Ramos (cell line): Measurements from ENCODE around the gene HNMT.
"Not testable (repeated sequence)": the region's sequence is repeated elsewhere in the genome, so short reads cannot be mapped to it uniquely, and the experiment has no call there.

ENCODE experiments used
- in situ Hi-C: fragments of 300-500 bp; cut with MboI; formaldehyde crosslinking; loops from one replicate; pipeline ENCODE4 v1.14.3; 2022; ENCODE audit warnings: low sequenced_read_pairs; ENCODE audit not compliant: unreplicated experiment

The HNMT gene

DNA sequence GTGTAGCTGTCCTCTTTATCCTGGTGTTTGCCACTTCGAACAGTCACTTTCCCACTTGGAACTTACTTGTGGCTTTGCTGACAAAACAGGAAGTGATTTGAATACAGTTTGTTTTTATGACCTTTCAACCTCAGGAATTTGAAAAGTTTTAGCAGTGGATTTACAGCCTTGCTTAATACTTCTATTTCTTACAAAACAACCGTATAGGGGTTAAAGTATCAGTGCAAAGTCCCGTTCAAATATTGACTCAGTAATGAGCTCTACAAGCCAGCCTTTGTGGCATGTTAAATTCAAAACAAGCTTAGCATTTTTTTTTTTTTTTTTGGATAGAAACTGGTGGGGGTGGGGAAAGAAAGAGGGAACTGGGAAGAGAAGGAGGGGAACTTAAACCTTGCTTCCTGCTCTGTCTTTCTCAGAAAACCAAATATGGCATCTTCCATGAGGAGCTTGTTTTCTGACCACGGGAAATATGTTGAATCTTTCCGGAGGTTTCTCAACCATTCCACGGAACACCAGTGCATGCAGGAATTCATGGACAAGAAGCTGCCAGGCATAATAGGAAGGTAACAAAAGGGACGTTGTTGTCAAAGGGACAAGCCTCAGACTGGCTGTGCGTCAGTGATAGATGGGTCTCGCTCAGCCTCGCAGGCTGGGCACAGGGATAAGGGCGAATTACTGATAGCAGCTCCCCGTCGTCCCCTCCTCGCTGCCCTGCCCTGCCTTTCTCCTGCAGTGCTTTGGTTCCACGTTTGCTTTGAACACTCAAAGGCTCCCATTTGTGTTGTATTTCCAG lies at the start of gene HNMT:
TSS of gene HNMT (plus strand) at position 408 of the 793 bp plus-strand sequence. CDS start at position 427, 19 bp downstream.
- in situ Hi-C loops: no loop called here

DNA sequence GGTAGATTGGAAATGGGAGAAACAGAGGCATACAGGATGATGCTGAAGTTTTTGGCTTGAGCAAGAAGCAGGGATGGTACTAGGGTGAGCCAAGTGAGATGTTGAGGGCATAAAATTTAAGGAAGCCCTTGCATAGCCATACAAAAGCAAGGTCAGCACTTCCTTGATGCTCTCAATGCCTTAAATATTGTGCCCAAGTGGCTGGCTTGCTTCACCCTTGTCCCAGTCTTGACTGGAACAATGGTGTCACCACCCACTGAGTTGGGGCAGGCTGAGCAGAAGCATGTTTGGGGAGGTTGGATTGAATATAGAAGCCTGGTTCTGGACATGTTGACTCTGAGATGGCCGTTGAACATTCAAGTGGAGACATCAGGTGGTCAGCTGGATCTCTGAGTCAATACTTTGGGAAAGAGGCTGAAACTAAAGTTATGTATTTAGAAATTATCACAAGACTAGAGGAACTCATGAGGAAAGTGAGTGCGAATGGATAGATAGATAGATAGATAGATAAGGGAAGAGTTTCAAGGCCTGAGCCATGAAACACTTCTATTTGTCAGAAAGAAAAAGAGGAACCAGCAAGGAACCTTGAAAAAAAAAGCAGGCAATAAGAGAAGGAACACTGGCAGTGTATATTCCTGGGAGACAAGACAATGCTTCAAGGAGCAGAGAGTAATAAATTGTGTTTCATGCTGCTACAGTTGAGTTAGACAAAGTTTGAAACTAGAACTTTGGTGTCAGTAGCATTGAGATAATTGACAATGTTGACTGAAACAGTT lies 43.0 kb upstream of the HNMT start:
- in situ Hi-C loops: no loop called here

DNA sequence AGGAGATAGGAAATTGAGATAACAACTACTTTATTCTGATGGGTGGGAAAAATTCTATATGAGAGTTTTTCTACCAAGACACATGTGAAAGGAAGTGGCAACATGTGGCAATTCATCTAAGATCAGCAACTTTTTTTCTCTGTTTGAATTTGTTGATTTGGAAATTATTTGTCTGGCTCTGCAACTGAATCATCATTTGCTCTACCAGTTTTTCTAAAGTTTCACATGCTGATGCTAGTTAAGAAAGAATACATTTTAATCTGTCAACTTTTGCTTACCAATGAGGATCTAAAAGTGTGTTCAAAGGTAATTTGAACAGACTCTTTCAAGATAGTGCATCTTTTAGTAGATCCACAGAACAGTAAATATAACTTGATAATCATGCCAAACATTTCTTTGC lies 42.1 kb upstream of the HNMT start:
- in situ Hi-C loops: not testable (repeated sequence)

DNA sequence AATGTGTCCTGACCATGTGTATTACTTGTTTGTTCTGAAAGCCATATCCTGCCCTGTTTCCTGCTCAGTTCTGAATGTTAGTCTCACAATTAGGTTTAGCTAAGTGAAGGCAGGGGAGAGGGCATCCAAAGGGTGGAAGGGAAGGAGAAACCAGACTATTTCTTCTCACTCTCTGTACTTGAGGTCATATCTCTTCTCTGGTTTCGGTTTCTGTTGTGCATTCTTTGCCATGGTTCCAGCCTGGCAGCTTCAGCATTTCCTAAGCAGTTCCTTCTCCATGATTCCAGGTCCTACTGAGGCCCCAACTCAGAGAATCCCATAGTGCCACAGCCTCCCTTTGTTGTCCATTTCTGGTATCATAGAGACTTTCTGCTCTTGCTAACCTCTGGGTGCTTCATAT lies 40.3 kb upstream of the HNMT start:
- in situ Hi-C loops: no loop called here

DNA sequence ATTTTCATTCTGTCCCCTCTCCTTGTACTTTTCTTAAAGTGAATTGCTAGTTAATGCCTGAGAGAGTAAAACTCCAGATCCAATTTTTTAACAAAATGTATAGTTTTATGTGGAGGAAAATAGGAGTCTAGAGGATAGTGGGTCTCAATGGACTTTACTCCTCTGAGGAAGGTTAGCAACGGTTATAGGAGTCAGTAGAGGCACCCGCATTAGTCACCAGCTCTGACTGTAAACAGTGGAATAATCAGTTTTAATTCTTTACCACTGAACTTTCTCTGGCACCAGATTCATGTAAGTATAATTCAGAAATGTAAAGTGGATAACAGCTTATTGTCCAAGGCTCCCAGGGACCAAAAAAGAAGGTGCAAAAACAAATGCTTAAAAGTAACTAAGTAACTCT lies 38.7 kb upstream of the HNMT start:
- in situ Hi-C loops: loop anchor here (25.0 kb wide), 1 partner anchor 862 kb away; the partner anchor contains the start of gene NXPH2

DNA sequence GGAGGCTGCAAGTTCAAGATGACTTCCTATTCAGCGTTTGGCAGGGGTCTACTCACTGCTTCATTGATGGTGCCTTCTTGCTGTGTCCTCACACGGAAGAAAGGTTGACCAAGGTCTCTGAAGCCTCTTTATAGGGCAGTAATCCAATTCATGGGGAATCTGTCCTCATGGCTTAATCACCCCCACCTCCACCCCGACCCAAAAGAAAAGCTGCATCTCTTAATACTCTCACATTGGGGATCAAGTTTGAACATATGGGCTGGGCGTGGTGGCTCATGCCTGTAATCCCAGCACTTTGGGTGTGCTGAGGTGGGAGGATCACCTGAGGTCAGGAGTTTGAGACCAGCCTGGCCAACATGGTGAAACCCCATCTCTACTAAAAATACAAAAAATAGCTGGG lies 36.4 kb upstream of the HNMT start:
- in situ Hi-C loops: loop anchor here (25.0 kb wide), 1 partner anchor 859 kb away; the partner anchor contains the start of gene NXPH2

DNA sequence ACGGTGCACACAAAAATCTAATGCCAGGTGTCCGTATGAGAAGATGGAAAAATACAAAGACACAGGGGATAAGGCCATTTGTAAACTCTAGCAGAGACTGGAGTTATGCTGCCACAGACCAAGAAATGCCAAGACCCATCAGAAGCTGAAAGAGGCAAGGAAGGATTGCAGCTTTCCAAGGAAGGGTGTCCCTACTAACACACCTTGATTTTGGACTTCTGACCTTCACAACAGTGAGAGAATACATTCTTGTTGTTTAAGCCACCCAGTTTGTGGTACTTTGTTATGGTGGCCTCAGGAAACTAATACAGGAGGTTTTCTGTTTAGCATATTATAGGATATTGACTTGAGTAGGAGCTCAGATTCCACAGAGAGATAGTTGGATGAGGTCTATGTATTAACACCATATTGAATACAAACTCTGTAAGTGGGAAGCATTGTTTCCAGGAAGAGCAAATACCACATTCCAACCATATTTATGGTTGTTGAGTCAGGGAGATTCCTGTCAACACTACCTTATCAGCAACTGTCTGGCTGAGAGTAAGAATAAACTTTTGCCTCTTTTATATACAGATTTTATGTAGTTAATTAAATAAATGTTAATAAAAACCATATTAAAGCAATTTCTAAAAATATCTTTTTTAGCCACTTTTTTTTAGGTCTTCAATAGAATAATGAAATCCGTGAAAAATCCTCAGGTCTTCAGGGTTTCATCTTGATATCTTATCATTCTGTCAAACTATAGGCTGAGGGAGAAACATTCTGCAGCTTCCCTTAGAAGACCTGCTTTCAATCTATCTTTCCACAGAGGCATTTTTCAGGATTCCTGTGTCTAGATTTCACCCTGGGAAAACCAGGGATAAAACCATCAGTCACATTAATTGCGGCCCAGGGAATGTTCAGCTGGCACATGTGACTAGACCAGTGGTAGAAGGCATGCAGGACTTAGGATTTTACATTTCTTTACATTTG lies 35.4 kb upstream of the HNMT start:
- in situ Hi-C loops: loop anchor here (25.0 kb wide), 1 partner anchor 858 kb away; the partner anchor contains the start of gene NXPH2

DNA sequence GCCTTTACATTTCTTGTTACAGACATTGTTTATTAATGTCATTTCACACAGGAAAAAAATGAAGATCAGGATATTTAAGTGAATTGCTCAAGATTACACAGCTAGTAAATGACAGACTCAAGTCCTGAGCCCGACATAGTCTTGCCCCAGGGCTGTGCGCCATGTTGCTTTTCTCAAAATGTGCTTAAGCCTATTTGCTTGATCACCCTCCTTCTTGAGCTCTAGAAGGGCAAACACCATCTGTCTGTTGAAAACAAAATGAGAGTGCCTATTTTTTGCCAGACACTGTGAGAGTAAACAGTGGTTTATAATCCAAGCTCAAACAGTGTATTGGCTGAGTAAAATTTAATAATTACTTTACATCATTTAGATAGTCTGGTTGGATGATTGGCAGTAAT lies 34.8 kb upstream of the HNMT start:
- in situ Hi-C loops: loop anchor here (25.0 kb wide), 1 partner anchor 858 kb away; the partner anchor contains the start of gene NXPH2

DNA sequence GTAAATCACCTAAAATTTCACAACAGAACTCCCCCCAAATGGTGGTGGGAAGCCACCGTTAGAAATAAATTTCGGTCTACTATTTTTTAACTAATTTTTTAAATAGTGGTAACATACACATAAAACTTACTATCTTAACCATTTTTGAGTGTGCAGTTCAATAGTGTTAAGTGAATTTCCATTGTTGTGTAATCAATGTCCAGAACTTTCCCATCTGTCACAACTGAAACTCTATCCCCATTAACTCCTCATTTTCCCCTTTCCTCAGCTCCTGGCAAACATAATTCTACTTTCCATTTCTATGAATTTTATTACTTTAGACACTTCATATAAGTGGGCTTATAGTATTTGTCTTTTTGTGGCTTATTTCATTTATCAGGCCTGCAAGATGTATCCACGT lies 34.1 kb upstream of the HNMT start:
- in situ Hi-C loops: loop anchor here (25.0 kb wide), 1 partner anchor 857 kb away; the partner anchor contains the start of gene NXPH2

DNA sequence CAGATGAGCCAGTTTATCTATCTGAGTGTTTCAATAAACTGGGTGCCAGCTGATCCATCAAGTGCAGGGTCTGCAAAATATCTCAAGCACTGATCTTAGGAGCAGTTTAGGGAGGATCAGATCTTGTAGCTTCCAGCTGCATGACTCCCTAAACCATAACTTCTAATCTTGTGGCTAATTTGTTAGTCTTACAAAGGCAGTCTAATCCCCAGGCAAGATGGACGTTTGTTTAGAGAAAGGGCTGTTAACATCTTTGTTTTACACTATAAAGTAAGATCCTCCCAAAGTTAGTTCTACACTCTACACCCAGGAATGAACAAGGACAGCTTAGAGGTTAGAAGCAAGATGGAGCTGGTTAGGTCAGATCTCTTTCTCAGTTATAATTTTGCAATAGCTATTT lies 28.7 kb upstream of the HNMT start:
- in situ Hi-C loops: loop anchor here (25.0 kb wide), 1 partner anchor 852 kb away; the partner anchor contains the start of gene NXPH2

DNA sequence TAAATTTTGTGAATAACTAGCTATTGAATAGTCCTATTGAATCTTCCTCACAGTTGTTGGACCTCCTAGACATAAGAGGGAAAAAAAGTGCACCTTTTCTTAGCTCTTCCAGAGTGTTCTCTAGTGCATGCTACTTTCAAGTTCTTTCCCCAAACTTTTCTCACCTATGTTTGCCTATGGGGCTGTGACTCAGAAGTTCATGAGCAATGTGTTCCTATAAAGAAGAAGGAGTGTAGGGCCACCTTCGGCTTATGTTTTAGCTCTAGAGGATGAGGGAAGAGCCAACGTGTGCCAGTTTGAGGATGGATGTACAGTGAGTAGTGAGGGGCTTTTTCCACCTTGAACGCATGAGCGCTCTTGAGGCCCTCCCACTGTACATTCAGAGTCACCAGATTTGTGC lies 27.0 kb upstream of the HNMT start:
- in situ Hi-C loops: loop anchor here (25.0 kb wide), 1 partner anchor 850 kb away; the partner anchor contains the start of gene NXPH2

DNA sequence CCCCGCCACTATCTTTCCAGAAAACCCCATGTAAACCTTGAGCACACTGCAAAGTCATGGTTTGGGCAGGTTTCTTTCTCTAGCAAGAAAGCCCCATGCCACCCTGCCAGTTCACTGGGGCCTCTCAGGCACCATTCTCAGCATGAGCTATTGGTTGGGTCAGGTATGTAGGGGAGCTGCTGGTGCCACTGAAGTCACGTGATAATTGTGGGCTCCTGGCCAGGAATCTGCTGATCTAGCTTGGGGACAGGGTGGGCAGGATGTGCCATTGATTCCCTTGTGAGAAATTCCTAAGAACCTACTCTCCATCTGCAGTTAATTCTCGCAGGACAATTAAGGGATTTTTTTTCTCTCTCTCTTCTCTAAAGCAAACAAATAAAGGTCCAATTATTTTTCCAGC lies 26.5 kb upstream of the HNMT start:
- in situ Hi-C loops: loop anchor here (25.0 kb wide), 1 partner anchor 850 kb away; the partner anchor contains the start of gene NXPH2

DNA sequence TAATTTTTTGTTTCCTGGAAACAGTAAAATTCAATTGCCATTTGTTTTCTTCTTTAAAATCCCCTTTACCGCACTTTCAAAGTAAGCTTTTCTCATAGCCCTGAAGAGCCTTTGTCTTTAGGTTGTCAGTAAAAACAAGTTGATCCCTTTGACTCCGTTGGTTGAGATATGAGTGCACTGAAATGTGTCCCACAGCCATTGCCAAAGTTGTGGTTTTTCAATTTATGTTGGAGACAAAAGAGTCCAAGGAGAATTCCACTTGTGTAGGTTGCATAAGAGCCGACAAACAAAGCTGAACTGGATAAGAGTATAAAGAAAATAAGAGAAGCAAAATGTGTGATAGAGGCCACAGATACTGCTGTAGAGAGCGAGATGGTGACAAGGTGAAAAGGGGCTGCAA lies 26.1 kb upstream of the HNMT start:
- in situ Hi-C loops: loop anchor here (25.0 kb wide), 1 partner anchor 849 kb away; the partner anchor contains the start of gene NXPH2

DNA sequence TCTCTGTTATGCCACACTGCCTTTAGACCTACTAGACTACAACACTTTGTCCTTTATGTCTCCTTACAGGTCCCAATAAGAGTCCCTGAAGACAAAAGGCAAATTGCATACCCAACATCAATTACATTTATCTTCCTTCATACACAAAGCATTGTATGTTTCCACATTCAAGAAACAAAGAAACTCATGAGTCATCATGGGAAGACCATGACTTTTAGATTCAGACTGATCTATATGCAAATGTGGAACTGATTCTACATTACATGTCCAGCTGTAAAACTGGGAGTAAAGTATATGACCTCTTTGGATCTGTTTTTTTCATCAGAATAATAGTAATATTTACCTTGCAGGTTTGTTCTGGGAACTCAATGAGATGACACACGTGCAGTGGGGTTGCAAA lies 25.2 kb upstream of the HNMT start:
- in situ Hi-C loops: loop anchor here (25.0 kb wide), 1 partner anchor 848 kb away; the partner anchor contains the start of gene NXPH2

DNA sequence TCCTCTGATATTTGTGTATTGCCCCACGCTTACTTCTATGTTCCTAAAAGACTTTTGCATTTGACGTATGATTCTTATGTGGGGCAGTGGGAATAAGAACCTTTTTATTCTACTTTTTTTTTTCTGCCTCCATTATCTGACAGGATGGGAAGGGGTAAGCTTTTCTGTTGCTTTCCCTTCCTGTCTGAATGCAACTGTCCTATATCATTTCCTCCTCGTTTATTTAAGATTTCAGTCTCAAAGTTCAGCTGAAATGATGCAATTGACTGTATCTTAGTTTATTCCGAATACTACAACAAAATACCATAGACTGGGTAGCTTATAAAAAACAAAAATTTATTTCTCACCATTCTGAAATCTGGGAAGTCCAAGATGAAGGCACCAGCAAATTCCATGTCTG lies 24.1 kb upstream of the HNMT start:
- in situ Hi-C loops: loop anchor here (25.0 kb wide), 1 partner anchor 847 kb away; the partner anchor contains the start of gene NXPH2

DNA sequence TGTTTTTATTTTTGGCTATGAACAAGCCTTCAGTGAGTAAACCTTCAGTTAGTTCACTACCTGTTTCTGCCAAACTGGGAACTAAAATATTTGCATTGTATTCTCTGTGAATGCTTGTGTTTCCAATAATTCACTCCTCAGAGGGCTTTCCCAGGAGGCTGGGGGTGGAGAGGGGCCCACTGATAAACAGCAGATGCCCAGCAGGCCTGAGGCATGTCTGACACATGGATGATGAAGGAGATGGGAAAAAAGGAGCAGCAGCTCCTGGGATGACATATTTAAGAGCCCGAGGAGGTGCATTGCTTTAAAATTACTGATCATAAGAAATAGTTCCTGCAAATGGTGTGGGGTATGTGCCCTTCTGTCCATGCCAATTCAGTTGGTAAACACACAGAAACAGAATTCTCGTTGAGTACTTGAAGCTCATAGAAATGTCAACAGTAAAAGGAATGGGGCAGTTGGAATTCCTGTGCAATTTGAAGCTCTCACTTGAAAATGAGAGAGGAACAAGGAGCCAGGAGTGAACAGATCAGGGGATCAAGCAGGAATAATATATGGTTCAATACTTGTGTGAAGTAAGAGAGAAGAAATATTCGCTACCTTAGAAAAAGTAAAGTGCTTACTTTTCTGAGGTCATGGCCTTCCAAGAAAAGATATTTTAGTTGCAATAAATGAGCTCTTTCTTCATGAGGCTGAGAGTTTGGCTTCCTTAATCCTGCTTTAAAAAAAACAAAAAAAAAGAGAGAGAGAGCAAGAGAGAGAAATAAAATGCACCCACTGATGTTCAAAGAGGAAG lies 22.0 kb upstream of the HNMT start:
- in situ Hi-C loops: loop anchor here (25.0 kb wide), 1 partner anchor 845 kb away; the partner anchor contains the start of gene NXPH2

DNA sequence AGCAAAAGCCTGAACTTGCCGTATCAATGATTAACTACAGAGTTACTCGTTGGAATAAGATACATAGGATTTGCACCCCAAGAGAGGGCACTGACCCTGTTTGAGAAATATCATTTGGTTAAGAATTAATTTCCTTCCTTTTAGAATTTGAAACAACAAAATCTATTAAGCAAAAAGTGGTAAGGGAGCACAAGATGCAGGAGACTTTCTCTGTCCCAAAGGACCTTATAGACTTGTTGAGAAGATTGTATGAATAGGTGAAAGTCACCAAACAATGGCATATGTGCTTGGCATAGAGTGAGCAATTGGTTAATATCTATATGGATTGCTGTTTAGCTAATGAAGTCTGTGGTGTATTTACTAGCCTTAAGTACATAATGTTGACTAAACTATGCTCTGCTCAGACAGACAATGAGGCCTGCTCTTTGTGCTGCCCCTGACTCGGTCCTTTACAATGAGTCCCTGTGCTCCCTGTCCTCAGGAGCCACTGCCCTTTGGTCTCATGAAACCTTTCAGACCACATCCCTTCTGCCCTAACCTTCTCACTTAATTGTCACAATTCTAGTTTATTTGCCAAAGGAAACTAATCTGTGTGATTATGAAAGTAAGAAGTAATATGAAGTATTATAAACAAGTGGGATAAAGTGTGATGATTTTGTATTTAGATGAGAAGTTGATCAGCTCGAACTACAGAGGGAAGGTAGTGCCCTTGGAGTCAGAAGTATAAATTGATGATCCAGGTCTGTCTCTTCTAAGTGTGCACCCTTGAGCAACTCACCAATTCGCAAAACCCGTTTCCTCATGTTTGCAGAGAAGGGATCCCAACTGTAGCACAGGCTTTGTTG lies 21.2 kb upstream of the HNMT start:
- in situ Hi-C loops: loop anchor here (25.0 kb wide), 1 partner anchor 844 kb away; the partner anchor contains the start of gene NXPH2
